Mucosa of rectum (tissue), 2 donors: Measurements from ENCODE around the gene PML.

Source experiments
- H3K27ac ChIP-seq, 2 donors: one replicate each; pipeline ENCODE4 v1.7.0; 2013; ENCODE audit warnings: inconsistent platforms in 2 of 2, low read depth in 2 of 2, low read length in 2 of 2
- H3K27me3 ChIP-seq, 2 donors: one replicate each; pipeline ENCODE4 v1.7.0; 2013; ENCODE audit warnings: low read length in 2 of 2; ENCODE audit not compliant: control insufficient read depth in 2 of 2, insufficient read depth in 2 of 2
- H3K36me3 ChIP-seq, 2 donors: one replicate each; pipeline ENCODE4 v1.7.0; 2013; ENCODE audit warnings: low read length in 2 of 2; ENCODE audit not compliant: control insufficient read depth in 2 of 2, insufficient read depth in 2 of 2
- H3K4me1 ChIP-seq, 2 donors: one replicate each; pipeline ENCODE4 v1.7.0; 2013; ENCODE audit warnings: low read length in 2 of 2, mild to moderate bottlenecking in 1 of 2; ENCODE audit not compliant: control insufficient read depth in 2 of 2, insufficient read depth in 2 of 2
- H3K4me3 ChIP-seq, 2 donors: one replicate each; pipeline ENCODE4 v1.7.0; 2013; ENCODE audit warnings: low read length in 2 of 2
- H3K9ac ChIP-seq, 2 donors: one replicate each; pipeline ENCODE4 v1.7.0; 2013; ENCODE audit warnings: low read length in 2 of 2, low read depth in 1 of 2, mild to moderate bottlenecking in 1 of 2
- H3K9me3 ChIP-seq, 2 donors: one replicate each; pipeline ENCODE4 v1.7.0; 2013; ENCODE audit warnings: low read length in 2 of 2; ENCODE audit not compliant: control insufficient read depth in 2 of 2
- donor health status: healthy.
- donor health status: Normal muscosa, but diverticular disease.

PML gene

GRCh38 chr15:73994413-73994883, at the start of gene PML:
PML (plus strand) TSS chr15:73994716; CDS start chr15:73994813, 97 bp downstream.
- H3K36me3 ChIP-seq, result peaks cover 12 to 17% of the 10 kb centered on the region in 2 donors
- peak within 1 kb of the TSS; percentile 64 to 79 for H3K9ac ChIP-seq
- H3K4me1 ChIP-seq, result peaks cover 16 to 26% of the 10 kb centered on the region in 2 donors
- peak within 1 kb of the TSS; percentile 88 to 91 for H3K27ac ChIP-seq
- no peaks in the 10 kb centered on the region for H3K27me3 ChIP-seq
- H3K4me3 ChIP-seq, result peak within 1 kb of the TSS; percentile 69 to 88
- H3K9me3 ChIP-seq, result no peaks in the 10 kb centered on the region

- no peak overlapping the region for H3K27ac ChIP-seq
- no peak overlapping the region for H3K4me3 ChIP-seq
- H3K27me3 ChIP-seq, result no peaks in the 10 kb centered on the region
- H3K36me3 ChIP-seq, result no peaks in the 10 kb centered on the region
- no peaks in the 10 kb centered on the region for H3K4me1 ChIP-seq
- H3K9me3 ChIP-seq, result no peaks in the 10 kb centered on the region
- no peak overlapping the region for H3K9ac ChIP-seq
These were observed 49.4 kb upstream of the PML start for GRCh38 chr15:73945130-73945508.

DNA sequence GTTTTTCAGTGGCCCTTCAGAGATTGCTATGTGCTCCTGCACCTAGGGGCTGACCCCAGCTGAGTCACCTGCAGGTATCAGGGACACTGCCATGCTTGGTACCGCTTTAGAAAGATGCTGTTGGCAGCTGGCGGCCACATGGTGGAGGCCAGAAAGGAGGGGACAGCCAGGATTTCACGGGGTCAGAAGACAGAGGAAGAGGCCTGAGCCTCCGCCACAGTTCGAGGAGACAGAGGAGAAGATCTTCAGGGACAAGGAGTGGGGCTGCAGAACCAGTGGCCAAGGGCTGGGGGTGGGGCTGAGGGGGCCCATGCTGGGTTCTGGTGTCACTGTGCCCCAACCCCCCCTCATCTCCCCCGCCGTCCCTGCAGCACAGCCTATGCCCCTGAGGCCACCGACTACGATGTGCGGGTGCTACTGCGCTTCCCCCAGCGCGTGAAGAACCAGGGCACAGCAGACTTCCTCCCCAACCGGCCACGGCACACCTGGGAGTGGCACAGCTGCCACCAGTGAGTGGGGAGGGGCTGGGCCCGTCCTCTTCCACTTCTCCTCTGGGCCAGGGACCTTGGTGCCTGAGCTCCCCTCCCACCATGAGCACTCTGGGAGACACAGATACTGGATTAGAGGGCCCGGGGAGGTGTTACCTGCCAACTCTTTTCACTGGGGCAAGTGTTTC, 48.3 kb upstream of the PML start:
- Histone ChIP-seq H3K9ac (no peak overlapping the region), H3K36me3 (no peaks in the 10 kb centered on the region), H3K4me1 (peaks cover 0 to 3% of the 10 kb centered on the region in 2 donors), H3K27me3 (no peaks in the 10 kb centered on the region), H3K27ac (no peak overlapping the region), H3K9me3 (no peaks in the 10 kb centered on the region), H3K4me3 (no peak overlapping the region)

GRCh38 chr15:73946795-73947370, 47.6 kb upstream of the PML start:
- Histone ChIP-seq H3K27ac (no peak overlapping the region), H3K9me3 (no peaks in the 10 kb centered on the region), H3K27me3 (no peaks in the 10 kb centered on the region), H3K9ac (no peak overlapping the region), H3K4me3 (no peak overlapping the region), H3K36me3 (no peaks in the 10 kb centered on the region), H3K4me1 (peaks cover 5 to 6% of the 10 kb centered on the region in 2 donors)

- H3K9me3 ChIP-seq, result no peaks in the 10 kb centered on the region
- H3K9ac ChIP-seq, result no peak overlapping the region
- H3K27me3 ChIP-seq, result no peaks in the 10 kb centered on the region
- peaks cover 6 to 7% of the 10 kb centered on the region in 2 donors for H3K4me1 ChIP-seq
- no peaks in the 10 kb centered on the region for H3K36me3 ChIP-seq
- H3K27ac ChIP-seq, result no peak overlapping the region
- H3K4me3 ChIP-seq, result no peak overlapping the region
These were observed 46.9 kb upstream of the PML start for GRCh38 chr15:73947651-73948050.

GRCh38 chr15:73948396-73948795, 46.1 kb upstream of the PML start:
- H3K27me3 ChIP-seq, result no peaks in the 10 kb centered on the region
- no peak overlapping the region for H3K27ac ChIP-seq
- H3K4me3 ChIP-seq, result no peak overlapping the region
- no peaks in the 10 kb centered on the region for H3K36me3 ChIP-seq
- H3K9me3 ChIP-seq, result no peaks in the 10 kb centered on the region
- no peak overlapping the region for H3K9ac ChIP-seq
- peaks cover 6 to 7% of the 10 kb centered on the region in 2 donors for H3K4me1 ChIP-seq

- no peak overlapping the region for H3K27ac ChIP-seq
These were observed 45.5 kb upstream of the PML start for GRCh38 chr15:73948982-73949381.

GRCh38 chr15:73949496-73949895, 45.0 kb upstream of the PML start:
- no peaks in the 10 kb centered on the region for H3K9me3 ChIP-seq
- no peak overlapping the region for H3K27ac ChIP-seq

More at GRCh38 chr15:73948982-73949381, 45.5 kb upstream of the PML start:
- Histone ChIP-seq H3K36me3 (no peaks in the 10 kb centered on the region), H3K9ac (no peak overlapping the region), H3K9me3 (no peaks in the 10 kb centered on the region), H3K4me3 (no peak overlapping the region), H3K27me3 (no peaks in the 10 kb centered on the region), H3K4me1 (peaks cover 6 to 7% of the 10 kb centered on the region in 2 donors)

GRCh38 chr15:73950479-73950830, 44.1 kb upstream of the PML start:
- Histone ChIP-seq H3K4me3 (no peak overlapping the region), H3K9ac (no peak overlapping the region), H3K36me3 (no peaks in the 10 kb centered on the region), H3K27me3 (no peaks in the 10 kb centered on the region), H3K9me3 (no peaks in the 10 kb centered on the region), H3K4me1 (peaks cover 6 to 7% of the 10 kb centered on the region in 2 donors), H3K27ac (peak overlapping the region; percentile 59 to 89)

More at GRCh38 chr15:73949496-73949895, 45.0 kb upstream of the PML start:
- no peak overlapping the region for H3K4me3 ChIP-seq
- H3K27me3 ChIP-seq, result no peaks in the 10 kb centered on the region
- H3K4me1 ChIP-seq, result peaks cover 6 to 7% of the 10 kb centered on the region in 2 donors
- no peaks in the 10 kb centered on the region for H3K36me3 ChIP-seq
- H3K9ac ChIP-seq, result no peak overlapping the region

- peaks cover 6 to 7% of the 10 kb centered on the region in 2 donors for H3K4me1 ChIP-seq
- H3K9ac ChIP-seq, result peak overlapping the region; percentile 9 to 52
- H3K27me3 ChIP-seq, result no peaks in the 10 kb centered on the region
- no peak overlapping the region for H3K4me3 ChIP-seq
- no peaks in the 10 kb centered on the region for H3K36me3 ChIP-seq
- no peaks in the 10 kb centered on the region for H3K9me3 ChIP-seq
- H3K27ac ChIP-seq, result peak overlapping the region; percentile 89 to 90
These were observed 43.5 kb upstream of the PML start for GRCh38 chr15:73950831-73951561.
